Right atrium auricular region (tissue), 2 donors: ENCODE measurements around the gene SLC22A15. TPM values are rescaled to one million over a fixed set of nuclear protein-coding genes. Genes with fewer than 3 reads are reported as not detected.

ENCODE experiments used
- DNase-seq: peaks from one replicate; pipeline ENCODE4 v3.0.0-alpha.2; 2019; ENCODE audit warnings: low spot score
- H3K27ac ChIP-seq, 2 donors: fragments of 200-600 bp; sonication (generic); 1 replicate in 1 of 2; 2 replicates in 1 of 2; pipeline ENCODE4 v1.5.1; 2016 to 2019
- H3K27me3 ChIP-seq, 2 donors: fragments of 200-600 bp; sonication (generic); one replicate each; pipeline versions ENCODE4 v1.5.1 to v1.6.0; 2017 to 2019
- H3K36me3 ChIP-seq: fragments of 200-600 bp; sonication (generic); one replicate; pipeline ENCODE4 v1.5.1; 2016
- H3K4me1 ChIP-seq, 2 donors: fragments of 200-600 bp; sonication (generic); one replicate each; pipeline versions ENCODE4 v1.5.1 to v1.6.0; 2017 to 2019
- H3K4me3 ChIP-seq, 2 donors: fragments of 200-600 bp; sonication (generic); 1 replicate in 1 of 2; 2 replicates in 1 of 2; pipeline ENCODE4 v1.5.1; 2017 to 2019; ENCODE audit warnings: mild to moderate bottlenecking in 1 of 2, moderate library complexity in 1 of 2
- H3K9me3 ChIP-seq, 2 donors: fragments of 200-600 bp; sonication (generic); one replicate each; pipeline ENCODE4 v1.5.1; 2019
- CTCF ChIP-seq, 2 donors: fragments of 200-600 bp; sonication (generic); IDR thresholded peaks; one replicate each; pipeline ENCODE4 v1.5.1; 2019; ENCODE audit warnings: antibody characterized with exemption in 2 of 2
- total RNA-seq, 2 donors: library from RNA; depleted of rRNA; stranded (reverse); fragments of >200 nt; gene quantifications; one replicate each; pipeline ENCODE4 v1.1.0, GENCODE V29; 2016

SLC22A15 gene
- total RNA-seq, 2 donors from 2014 or later = 3.9 to 10.1 TPM

- no peak overlapping the region for H3K27ac ChIP-seq
- no peaks in the 10 kb centered on the region for H3K36me3 ChIP-seq
- no peaks in the 10 kb centered on the region for H3K27me3 ChIP-seq
- H3K9me3 ChIP-seq = peaks cover 3 to 30% of the 10 kb centered on the region in 2 donors
- no peaks in the 10 kb centered on the region for H3K4me1 ChIP-seq
- TF ChIP-seq CTCF (IDR thresholded peaks at IDR 0.05) = no peak
- H3K4me3 ChIP-seq = no peak overlapping the region
- no peak for DNase-seq
Measured at GRCh38 chr1:116092752-116093489, 116.6 kb downstream of the SLC22A15 start.

- H3K27ac ChIP-seq = no peak overlapping the region
- no peak overlapping the region for H3K4me3 ChIP-seq
- no peaks in the 10 kb centered on the region for H3K27me3 ChIP-seq
- H3K36me3 ChIP-seq = no peaks in the 10 kb centered on the region
- no peaks in the 10 kb centered on the region for H3K4me1 ChIP-seq
- no peak for DNase-seq
- TF ChIP-seq CTCF (IDR thresholded peaks at IDR 0.05) = no peak
- peaks cover 3 to 17% of the 10 kb centered on the region in 2 donors for H3K9me3 ChIP-seq
Measured at GRCh38 chr1:116095027-116095426, 118.7 kb downstream of the SLC22A15 start.

GRCh38 chr1:116096013-116096618 is 119.8 kb downstream of the SLC22A15 start:
- H3K36me3 ChIP-seq = no peaks in the 10 kb centered on the region
- TF ChIP-seq CTCF (IDR thresholded peaks at IDR 0.05) = no peak
- H3K4me1 ChIP-seq = no peaks in the 10 kb centered on the region
- H3K4me3 ChIP-seq = no peak overlapping the region
- no peak for DNase-seq
- H3K27me3 ChIP-seq = no peaks in the 10 kb centered on the region
- no peak overlapping the region for H3K27ac ChIP-seq
- peaks cover 3 to 9% of the 10 kb centered on the region in 2 donors for H3K9me3 ChIP-seq

GRCh38 chr1:116097626-116098025 is 121.3 kb downstream of the SLC22A15 start:
- H3K4me1 ChIP-seq = no peaks in the 10 kb centered on the region
- peaks cover 3 to 9% of the 10 kb centered on the region in 2 donors for H3K9me3 ChIP-seq
- no peak overlapping the region for H3K4me3 ChIP-seq
- no peak overlapping the region for H3K27ac ChIP-seq
- no peaks in the 10 kb centered on the region for H3K27me3 ChIP-seq
- no peak for DNase-seq
- no peaks in the 10 kb centered on the region for H3K36me3 ChIP-seq
- TF ChIP-seq CTCF (IDR thresholded peaks at IDR 0.05) = no peak

GRCh38 chr1:116099379-116099778 is 123.1 kb downstream of the SLC22A15 start:
- Histone ChIP-seq H3K9me3 (peaks cover 3 to 9% of the 10 kb centered on the region in 2 donors), H3K4me1 (no peaks in the 10 kb centered on the region), H3K4me3 (no peak overlapping the region), H3K27me3 (no peaks in the 10 kb centered on the region), H3K27ac (no peak overlapping the region), H3K36me3 (no peaks in the 10 kb centered on the region)
- DNase-seq = no peak
- TF ChIP-seq CTCF (IDR thresholded peaks at IDR 0.05) = no peak
